Measurements from ENCODE around the gene SIK3.

The SIK3 gene

DNA sequence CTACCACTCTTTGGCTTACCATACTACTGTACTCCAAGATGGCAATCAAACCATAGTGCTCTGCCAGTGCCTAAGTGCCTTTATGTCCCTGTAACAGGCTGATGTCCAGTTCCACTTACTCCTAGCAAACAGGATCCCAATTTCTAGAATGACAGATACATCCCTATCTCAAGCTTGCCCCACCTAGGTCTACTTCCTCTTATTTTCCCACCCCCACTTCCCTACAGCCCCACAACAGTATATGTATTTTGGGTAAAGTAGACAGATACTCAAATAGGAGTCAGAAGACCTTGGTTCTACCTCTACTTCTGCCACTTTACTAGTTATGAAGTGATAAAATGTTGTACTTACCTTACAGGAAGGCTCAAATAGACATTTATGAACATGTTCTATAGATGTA, 24.1 kb downstream of the SIK3 start:
- no peaks in the 10 kb centered on the region for H3K9me3 ChIP-seq
- TF ChIP-seq CTCF (IDR thresholded peaks at IDR 0.05; ENCODE audit: low read depth, low read length): no peak
- peaks cover 5% of the 10 kb centered on the region for H3K4me1 ChIP-seq
- no peak overlapping the region for H3K4me3 ChIP-seq (ENCODE audit: low read depth, low read length)
- DNase-seq: no peak
- no peaks in the 10 kb centered on the region for H3K36me3 ChIP-seq
- H3K27me3 ChIP-seq: no peaks in the 10 kb centered on the region

- H3K9me3 ChIP-seq: no peaks in the 10 kb centered on the region
- DNase-seq: no peak
- no peaks in the 10 kb centered on the region for H3K36me3 ChIP-seq
- no peak overlapping the region for H3K4me3 ChIP-seq (ENCODE audit: low read depth, low read length)
- no peak for TF ChIP-seq CTCF (IDR thresholded peaks at IDR 0.05; ENCODE audit: low read depth, low read length)
- peaks cover 5% of the 10 kb centered on the region for H3K4me1 ChIP-seq
- H3K27me3 ChIP-seq: no peaks in the 10 kb centered on the region
These were observed 24.7 kb downstream of the SIK3 start for GRCh38 chr11:117073539-117073938.

DNA sequence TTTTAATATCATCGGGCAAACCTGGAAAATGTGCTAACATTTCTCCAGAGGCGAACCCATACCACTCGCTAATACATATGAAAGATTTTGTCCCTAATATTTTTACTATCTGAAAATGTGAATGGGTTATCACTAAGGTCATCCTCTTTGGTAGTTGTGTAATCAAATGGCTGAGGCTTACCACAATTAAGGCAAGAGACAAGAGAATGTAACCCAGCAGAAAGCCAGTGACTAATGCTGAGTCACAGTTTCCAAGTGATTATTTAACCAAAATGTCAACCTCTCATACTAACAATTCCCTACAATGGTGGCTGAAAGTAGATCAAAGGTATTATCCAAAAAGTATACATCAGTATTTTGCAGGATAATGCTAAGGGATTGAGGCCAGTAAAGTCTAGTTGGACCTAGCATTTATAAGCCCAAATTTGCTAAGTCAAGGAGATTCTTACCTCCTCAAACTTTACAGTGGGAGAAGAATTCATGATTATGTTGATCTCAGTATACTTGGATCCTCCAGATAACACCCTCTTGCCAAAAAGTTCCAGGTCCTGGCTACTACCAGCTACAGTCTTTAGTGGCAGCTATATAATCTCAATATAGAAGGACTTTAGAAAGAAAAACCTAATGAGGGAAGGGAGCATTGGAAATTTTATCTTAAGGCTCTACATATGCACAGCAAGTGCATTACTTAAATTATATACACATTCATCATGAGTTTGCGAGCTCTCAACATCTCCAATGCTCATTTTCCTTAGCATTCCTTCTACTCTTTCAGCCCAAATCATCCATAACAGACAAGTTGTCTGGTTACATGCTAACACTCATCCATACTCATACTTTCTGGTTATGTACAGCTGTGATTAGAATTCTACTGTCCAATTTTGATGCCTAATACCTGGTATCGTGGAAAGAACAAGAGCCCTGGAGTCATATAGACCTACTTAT, 25.4 kb downstream of the SIK3 start:
- TF ChIP-seq CTCF (IDR thresholded peaks at IDR 0.05; ENCODE audit: low read depth, low read length): no peak
- DNase-seq: no peak
- no peaks in the 10 kb centered on the region for H3K27me3 ChIP-seq
- no peak overlapping the region for H3K4me3 ChIP-seq (ENCODE audit: low read depth, low read length)
- no peaks in the 10 kb centered on the region for H3K9me3 ChIP-seq
- peaks cover 1% of the 10 kb centered on the region; the same call in 1 of the 2 replicates for H3K4me1 ChIP-seq
- H3K36me3 ChIP-seq: no peaks in the 10 kb centered on the region

- no peaks in the 10 kb centered on the region for H3K4me1 ChIP-seq
- H3K36me3 ChIP-seq: no peaks in the 10 kb centered on the region
- peak; percentile 40 for DNase-seq
These were observed 26.9 kb downstream of the SIK3 start for GRCh38 chr11:117071344-117071787.

GRCh38 chr11:117070016-117070415, 28.2 kb downstream of the SIK3 start:
- Histone ChIP-seq H3K4me1 (no peaks in the 10 kb centered on the region), H3K36me3 (no peaks in the 10 kb centered on the region), H3K27me3 (no peaks in the 10 kb centered on the region), H3K4me3 (ENCODE audit: low read depth, low read length) (no peak overlapping the region), H3K9me3 (no peaks in the 10 kb centered on the region)
- TF ChIP-seq CTCF (IDR thresholded peaks at IDR 0.05; ENCODE audit: low read depth, low read length): no peak
- DNase-seq: no peak

More at GRCh38 chr11:117071344-117071787, 26.9 kb downstream of the SIK3 start:
- Histone ChIP-seq H3K9me3 (no peaks in the 10 kb centered on the region), H3K27me3 (no peaks in the 10 kb centered on the region), H3K4me3 (ENCODE audit: low read depth, low read length) (no peak overlapping the region)
- no peak for TF ChIP-seq CTCF (IDR thresholded peaks at IDR 0.05; ENCODE audit: low read depth, low read length)

DNA sequence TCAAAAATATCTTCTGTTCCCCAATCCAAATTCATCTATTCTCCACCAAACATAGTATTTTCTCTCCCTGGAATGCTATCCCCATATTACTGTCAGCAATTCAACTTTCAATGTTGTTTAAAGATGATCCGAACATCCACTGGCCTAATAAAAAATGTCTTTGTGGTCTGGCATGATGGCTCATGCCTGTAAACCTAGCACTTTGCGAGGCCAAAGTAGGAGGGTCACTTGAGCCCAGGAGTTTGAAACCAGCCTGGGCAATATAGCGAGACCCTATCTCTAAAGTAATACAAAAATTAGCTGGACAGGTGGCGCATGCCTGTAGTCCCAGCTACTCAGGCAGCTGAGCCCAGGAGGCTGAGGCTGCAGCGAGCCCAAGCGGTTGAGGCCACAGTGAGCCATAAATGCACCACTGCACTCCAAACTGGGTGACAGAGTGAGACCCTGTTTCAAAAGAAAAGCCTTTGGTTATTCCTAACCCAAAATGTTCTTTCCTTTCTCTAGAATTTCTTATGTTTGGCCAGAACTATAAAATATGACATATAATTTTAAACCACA, 29.8 kb downstream of the SIK3 start:
- Histone ChIP-seq H3K4me3 (ENCODE audit: low read depth, low read length) (no peak overlapping the region), H3K36me3 (no peaks in the 10 kb centered on the region), H3K27me3 (no peaks in the 10 kb centered on the region), H3K9me3 (no peaks in the 10 kb centered on the region), H3K4me1 (peaks cover 4% of the 10 kb centered on the region; the same call in 1 of the 2 replicates)
- no peak for TF ChIP-seq CTCF (IDR thresholded peaks at IDR 0.05; ENCODE audit: low read depth, low read length)
- no peak for DNase-seq
